Right lung (tissue), 5 donors: Measurements from ENCODE around the gene RBMS1. TPM values are rescaled to one million over a fixed set of nuclear protein-coding genes. Genes with fewer than 3 reads are reported as not detected.

Experiments used
- DNase-seq, 2 donors: peaks; one replicate each; pipeline ENCODE4 v3.0.0-alpha.2; 2013
- polyA plus RNA-seq, 5 donors: library from polyadenylated mRNA; unstranded; fragments of 120-200 nt; gene quantifications; one replicate each; pipeline versions ENCODE4 v1.2.1 to v1.2.3, GENCODE V29; 2013; ENCODE audit warnings: inconsistent platforms in 1 of 5, low replicate concordance in 1 of 5; ENCODE audit not compliant: insufficient read length in 5 of 5, insufficient read depth in 1 of 5

The RBMS1 gene
- polyA plus RNA-seq, 5 donors = 73.1 to 146 (median 115) TPM

- DNase-seq = no peak
These were observed 236.4 kb downstream of the RBMS1 start for GRCh38 chr2:160257041-160257742.

GRCh38 chr2:160256507-160256906 is 237.1 kb downstream of the RBMS1 start:
- no peak for DNase-seq

- DNase-seq = no peak
These were observed 238.2 kb downstream of the RBMS1 start for GRCh38 chr2:160255408-160255807.

GRCh38 chr2:160254189-160254762 is 239.3 kb downstream of the RBMS1 start:
- no peak for DNase-seq

GRCh38 chr2:160253440-160254188 is 240.0 kb downstream of the RBMS1 start:
- no peak for DNase-seq

- no peak for DNase-seq
These were observed 240.7 kb downstream of the RBMS1 start for GRCh38 chr2:160252900-160253299.

- no peak for DNase-seq
These were observed 241.2 kb downstream of the RBMS1 start for GRCh38 chr2:160252278-160252887.

GRCh38 chr2:160251569-160251968 is 242.0 kb downstream of the RBMS1 start:
- no peak for DNase-seq

- no peak for DNase-seq
These were observed 243.7 kb downstream of the RBMS1 start for GRCh38 chr2:160249876-160250275.

GRCh38 chr2:160247296-160248035 is 246.1 kb downstream of the RBMS1 start:
- no peak for DNase-seq

GRCh38 chr2:160246356-160246755 is 247.3 kb downstream of the RBMS1 start:
- no peak for DNase-seq

- DNase-seq = no peak
These were observed 247.9 kb downstream of the RBMS1 start for GRCh38 chr2:160245614-160246155.

GRCh38 chr2:160242893-160243564 is 250.6 kb downstream of the RBMS1 start:
- no peak for DNase-seq

- no peak for DNase-seq
These were observed 252.1 kb downstream of the RBMS1 start for GRCh38 chr2:160241251-160242137.

- no peak for DNase-seq
These were observed 254.2 kb downstream of the RBMS1 start for GRCh38 chr2:160239436-160239835.

GRCh38 chr2:160238392-160238791 is 255.2 kb downstream of the RBMS1 start:
- DNase-seq = no peak

GRCh38 chr2:160232905-160233475 is 260.6 kb downstream of the RBMS1 start:
- no peak for DNase-seq

- no peak for DNase-seq
These were observed 264.0 kb downstream of the RBMS1 start for GRCh38 chr2:160229591-160229990.

- DNase-seq = no peak
These were observed 265.3 kb downstream of the RBMS1 start for GRCh38 chr2:160228141-160228917.
